GM12878 (cell line): ENCODE data around the gene PIK3C2B. TPM values are rescaled to one million over a fixed set of nuclear protein-coding genes. Genes with fewer than 3 reads are reported as not detected.

ENCODE experiments used
- BCL11A ChIP-seq: IDR thresholded peaks from 2 replicates; pipeline ENCODE4 v1.6.1; 2011; ENCODE audit warnings: low read depth, low read length
- CHD1 ChIP-seq: IDR thresholded peaks from 2 replicates; pipeline ENCODE4 v1.6.1; 2012; ENCODE audit warnings: low read depth, low read length, improper control_type of control experiment
- CREM ChIP-seq: IDR thresholded peaks from 2 replicates; pipeline ENCODE4 v1.6.1; 2014; ENCODE audit warnings: antibody characterized with exemption, low read depth
- DPF2 ChIP-seq: fragments of 450-650 bp; IDR thresholded peaks from 2 replicates; pipeline ENCODE4 v1.6.1; 2017; ENCODE audit warnings: mild to moderate bottlenecking
- ESRRA ChIP-seq: IDR thresholded peaks from 2 replicates; pipeline ENCODE4 v1.6.1; 2012; ENCODE audit warnings: mild to moderate bottlenecking, low read length, improper control_type of control experiment
- HCFC1 ChIP-seq: fragments of 150-350 bp; IDR thresholded peaks from 2 replicates; pipeline ENCODE4 v1.6.1; 2014; ENCODE audit warnings: low read length
- JUNB ChIP-seq: IDR thresholded peaks from 2 replicates; pipeline ENCODE4 v1.6.1; 2016; ENCODE audit warnings: antibody characterized with exemption, mild to moderate bottlenecking
- MTA2 ChIP-seq: fragments of 450-650 bp; IDR thresholded peaks from 2 replicates; pipeline ENCODE4 v1.6.1; 2016; ENCODE audit warnings: low read depth, mild to moderate bottlenecking, moderate library complexity
- MTA3 ChIP-seq: IDR thresholded peaks from 2 replicates; pipeline ENCODE4 v1.6.1; 2012; ENCODE audit warnings: low read length, inconsistent platforms, borderline replicate concordance
- NR2C1 ChIP-seq: fragments of 450-650 bp; IDR thresholded peaks from 2 replicates; pipeline ENCODE4 v1.6.1; 2017; ENCODE audit warnings: antibody characterized with exemption, mild to moderate bottlenecking, moderate library complexity
- PAX5 ChIP-seq: IDR thresholded peaks from 2 replicates; pipeline ENCODE4 v1.6.1; 2011; ENCODE audit warnings: low read depth, low read length, borderline replicate concordance
- PML ChIP-seq: IDR thresholded peaks from 2 replicates; pipeline ENCODE4 v1.6.1; 2012; ENCODE audit warnings: low read length, inconsistent platforms
- POLR2AphosphoS5 ChIP-seq: IDR thresholded peaks from 2 replicates; pipeline ENCODE4 v1.6.1; 2011; ENCODE audit warnings: mild to moderate bottlenecking, low read length, inconsistent platforms
- RAD51 ChIP-seq: fragments of 450-650 bp; IDR thresholded peaks from 2 replicates; pipeline ENCODE4 v1.6.1; 2016; ENCODE audit warnings: moderate library complexity, mild to moderate bottlenecking, inconsistent platforms
- SMAD5 ChIP-seq: IDR thresholded peaks from 2 replicates; pipeline ENCODE4 v1.6.1; 2016; ENCODE audit warnings: antibody characterized with exemption, low read depth
- SPI1 ChIP-seq: IDR thresholded peaks from 2 replicates; pipeline ENCODE4 v1.6.1; 2011; ENCODE audit warnings: low read depth, mild to moderate bottlenecking, low read length, moderate library complexity, borderline replicate concordance; ENCODE audit not compliant: insufficient read depth
- SREBF2 ChIP-seq: IDR thresholded peaks from 2 replicates; pipeline ENCODE4 v1.6.1; 2012; ENCODE audit warnings: mild to moderate bottlenecking, low read length
- TCF3 ChIP-seq: IDR thresholded peaks from 2 replicates; pipeline ENCODE4 v1.6.1; 2012; ENCODE audit warnings: low read depth, mild to moderate bottlenecking, low read length, borderline replicate concordance; ENCODE audit not compliant: insufficient read depth
- ZNF217 ChIP-seq: fragments of 450-650 bp; IDR thresholded peaks from 2 replicates; pipeline ENCODE4 v1.6.1; 2017; ENCODE audit warnings: antibody characterized with exemption, mild to moderate bottlenecking
- ZNF24 ChIP-seq: fragments of 450-650 bp; IDR thresholded peaks from 2 replicates; pipeline ENCODE4 v1.6.1; 2017; ENCODE audit warnings: antibody characterized with exemption, mild to moderate bottlenecking
- ZNF274 ChIP-seq: IDR thresholded peaks from one replicate; pipeline ENCODE4 v1.8.0; 2011; ENCODE audit not compliant: insufficient read length, insufficient read depth
- ZZZ3 ChIP-seq: IDR thresholded peaks from 2 replicates; pipeline ENCODE4 v1.6.1; 2011; ENCODE audit warnings: low read depth; ENCODE audit not compliant: control insufficient read depth, insufficient read length
- polyA plus RNA-seq, 11 experiments: library from polyadenylated mRNA; depleted of rRNA in 4 of 11; unstranded in 6 of 11; stranded (reverse) in 5 of 11; fragments of >200 nt; fragmentation: Nextera tagmentation in 4 of 11; fragmentation: Illumina TruSeq in 1 of 11; extraction: Ambion mirVana in 4 of 11; extraction: Trizol in 1 of 11; gene quantifications; 1 replicate in 1 of 11; 2 replicates in 10 of 11; pipeline versions ENCODE4 v1.2.1 to v1.2.3, GENCODE V29; 2011 to 2016; ENCODE audit warnings: inconsistent platforms in 2 of 11, missing spikeins in 2 of 11, low read depth in 1 of 11
- total RNA-seq, 4 experiments: library from RNA; depleted of rRNA in 3 of 4; stranded (reverse); fragments of >200 nt in 3 of 4; fragmentation: Illumina TruSeq in 1 of 4; extraction: Trizol in 1 of 4; gene quantifications; 2 replicates each; pipeline versions ENCODE4 v1.2.1 to v1.2.3, GENCODE V29; 2013 to 2021
- TF ChIP-seq, protein P1 (sequence below): IDR thresholded peaks from 2 replicates; pipeline ENCODE4 v1.6.1; 2012; ENCODE audit warnings: improper control_type of control experiment, low read depth, low read length; ENCODE audit not compliant: insufficient replicate concordance
- TF ChIP-seq, protein P2 (sequence below): IDR thresholded peaks from 2 replicates; pipeline ENCODE4 v1.6.1; 2012; ENCODE audit warnings: low read length, inconsistent platforms
- TF ChIP-seq, protein P3 (sequence below): fragments of 150-350 bp; IDR thresholded peaks from 2 replicates; pipeline ENCODE4 v1.6.1; 2014; ENCODE audit warnings: mild to moderate bottlenecking, low read depth, low read length

The PIK3C2B gene
- total and polyA plus RNA-seq, 10 of the 15 experiments (the other 5 are each of a cell fraction or from before 2014, with no cell fraction given), result 2.2 to 38.1 (median 11.4) TPM

DNA sequence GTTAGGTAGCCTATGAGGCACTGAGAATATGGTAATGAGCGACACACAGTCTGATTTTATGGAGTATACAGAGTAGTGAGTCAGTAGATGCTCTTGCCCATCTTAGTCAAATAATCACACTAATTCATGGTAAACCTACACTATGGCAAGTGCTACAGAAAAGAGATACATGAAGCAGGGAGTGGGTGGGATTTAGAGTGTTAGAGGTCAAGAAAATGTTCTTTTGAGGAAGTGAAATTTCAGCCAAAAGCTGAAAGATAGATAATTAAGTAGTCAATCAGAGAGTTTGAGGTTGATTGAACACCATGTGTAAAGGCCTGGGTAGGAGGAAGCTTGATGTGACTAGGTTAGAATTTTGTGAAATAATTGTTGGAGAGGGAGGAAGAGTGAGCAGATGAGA is 36.3 kb upstream of the PIK3C2B start (continued):
- TF ChIP-seq SPI1 (peak; percentile 98), TCF3 (no peak), DPF2 (peak; percentile 98), CREM (peak; percentile 52), PML (0 out of 2 replicates have a peak, but pooled peaks have one; percentile 36), ZZZ3 (no peak), MTA2 (peak; percentile 99), CHD1 (no peak), SMAD5 (no peak), NR2C1 (peak; percentile 76), BCL11A (peak; percentile 95), RAD51 (0 out of 2 replicates have a peak, but pooled peaks have one; percentile 7), SREBF2 (no peak), MTA3 (no peak), POLR2AphosphoS5 (no peak), HCFC1 (no peak), ZNF24 (peak; percentile 29; the same call in 1 of the 2 replicates), PAX5 (peak; percentile 69; the same call in 1 of the 2 replicates), ESRRA (peak; percentile 67; the same call in 1 of the 2 replicates), JUNB (peak; percentile 81), ZNF274 (no peak), ZNF217 (peak; percentile 86)
- TF ChIP-seq, protein P1, sequence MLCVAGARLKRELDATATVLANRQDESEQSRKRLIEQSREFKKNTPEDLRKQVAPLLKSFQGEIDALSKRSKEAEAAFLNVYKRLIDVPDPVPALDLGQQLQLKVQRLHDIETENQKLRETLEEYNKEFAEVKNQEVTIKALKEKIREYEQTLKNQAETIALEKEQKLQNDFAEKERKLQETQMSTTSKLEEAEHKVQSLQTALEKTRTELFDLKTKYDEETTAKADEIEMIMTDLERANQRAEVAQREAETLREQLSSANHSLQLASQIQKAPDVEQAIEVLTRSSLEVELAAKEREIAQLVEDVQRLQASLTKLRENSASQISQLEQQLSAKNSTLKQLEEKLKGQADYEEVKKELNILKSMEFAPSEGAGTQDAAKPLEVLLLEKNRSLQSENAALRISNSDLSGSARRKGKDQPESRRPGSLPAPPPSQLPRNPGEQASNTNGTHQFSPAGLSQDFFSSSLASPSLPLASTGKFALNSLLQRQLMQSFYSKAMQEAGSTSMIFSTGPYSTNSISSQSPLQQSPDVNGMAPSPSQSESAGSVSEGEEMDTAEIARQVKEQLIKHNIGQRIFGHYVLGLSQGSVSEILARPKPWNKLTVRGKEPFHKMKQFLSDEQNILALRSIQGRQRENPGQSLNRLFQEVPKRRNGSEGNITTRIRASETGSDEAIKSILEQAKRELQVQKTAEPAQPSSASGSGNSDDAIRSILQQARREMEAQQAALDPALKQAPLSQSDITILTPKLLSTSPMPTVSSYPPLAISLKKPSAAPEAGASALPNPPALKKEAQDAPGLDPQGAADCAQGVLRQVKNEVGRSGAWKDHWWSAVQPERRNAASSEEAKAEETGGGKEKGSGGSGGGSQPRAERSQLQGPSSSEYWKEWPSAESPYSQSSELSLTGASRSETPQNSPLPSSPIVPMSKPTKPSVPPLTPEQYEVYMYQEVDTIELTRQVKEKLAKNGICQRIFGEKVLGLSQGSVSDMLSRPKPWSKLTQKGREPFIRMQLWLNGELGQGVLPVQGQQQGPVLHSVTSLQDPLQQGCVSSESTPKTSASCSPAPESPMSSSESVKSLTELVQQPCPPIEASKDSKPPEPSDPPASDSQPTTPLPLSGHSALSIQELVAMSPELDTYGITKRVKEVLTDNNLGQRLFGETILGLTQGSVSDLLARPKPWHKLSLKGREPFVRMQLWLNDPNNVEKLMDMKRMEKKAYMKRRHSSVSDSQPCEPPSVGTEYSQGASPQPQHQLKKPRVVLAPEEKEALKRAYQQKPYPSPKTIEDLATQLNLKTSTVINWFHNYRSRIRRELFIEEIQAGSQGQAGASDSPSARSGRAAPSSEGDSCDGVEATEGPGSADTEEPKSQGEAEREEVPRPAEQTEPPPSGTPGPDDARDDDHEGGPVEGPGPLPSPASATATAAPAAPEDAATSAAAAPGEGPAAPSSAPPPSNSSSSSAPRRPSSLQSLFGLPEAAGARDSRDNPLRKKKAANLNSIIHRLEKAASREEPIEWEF, result peak; percentile 50
- TF ChIP-seq, protein P2, sequence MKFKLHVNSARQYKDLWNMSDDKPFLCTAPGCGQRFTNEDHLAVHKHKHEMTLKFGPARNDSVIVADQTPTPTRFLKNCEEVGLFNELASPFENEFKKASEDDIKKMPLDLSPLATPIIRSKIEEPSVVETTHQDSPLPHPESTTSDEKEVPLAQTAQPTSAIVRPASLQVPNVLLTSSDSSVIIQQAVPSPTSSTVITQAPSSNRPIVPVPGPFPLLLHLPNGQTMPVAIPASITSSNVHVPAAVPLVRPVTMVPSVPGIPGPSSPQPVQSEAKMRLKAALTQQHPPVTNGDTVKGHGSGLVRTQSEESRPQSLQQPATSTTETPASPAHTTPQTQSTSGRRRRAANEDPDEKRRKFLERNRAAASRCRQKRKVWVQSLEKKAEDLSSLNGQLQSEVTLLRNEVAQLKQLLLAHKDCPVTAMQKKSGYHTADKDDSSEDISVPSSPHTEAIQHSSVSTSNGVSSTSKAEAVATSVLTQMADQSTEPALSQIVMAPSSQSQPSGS, result peak; percentile 83
- TF ChIP-seq, protein P3, sequence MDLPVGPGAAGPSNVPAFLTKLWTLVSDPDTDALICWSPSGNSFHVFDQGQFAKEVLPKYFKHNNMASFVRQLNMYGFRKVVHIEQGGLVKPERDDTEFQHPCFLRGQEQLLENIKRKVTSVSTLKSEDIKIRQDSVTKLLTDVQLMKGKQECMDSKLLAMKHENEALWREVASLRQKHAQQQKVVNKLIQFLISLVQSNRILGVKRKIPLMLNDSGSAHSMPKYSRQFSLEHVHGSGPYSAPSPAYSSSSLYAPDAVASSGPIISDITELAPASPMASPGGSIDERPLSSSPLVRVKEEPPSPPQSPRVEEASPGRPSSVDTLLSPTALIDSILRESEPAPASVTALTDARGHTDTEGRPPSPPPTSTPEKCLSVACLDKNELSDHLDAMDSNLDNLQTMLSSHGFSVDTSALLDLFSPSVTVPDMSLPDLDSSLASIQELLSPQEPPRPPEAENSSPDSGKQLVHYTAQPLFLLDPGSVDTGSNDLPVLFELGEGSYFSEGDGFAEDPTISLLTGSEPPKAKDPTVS, result no peak
